Left lobe of liver (tissue), 2 donors: ENCODE results near the gene MPZL1. TPM values are rescaled to one million over a fixed set of nuclear protein-coding genes. Genes with fewer than 3 reads are reported as not detected.
"Not testable (repeated sequence)": the region's sequence is repeated elsewhere in the genome, so short reads cannot be mapped to it uniquely, and the experiment has no call there.

Experiments used
- ATAC-seq: fragments of 200-7000 bp; cut with Tn5 transposase; one replicate; pipeline ENCODE4 v1.9.1; 2020; ENCODE audit warnings: mild to moderate bottlenecking, moderate library complexity
- DNase-seq: peaks from one replicate; pipeline ENCODE4 v3.0.0-alpha.2; 2020; ENCODE audit warnings: low spot score
- total RNA-seq: library from RNA; stranded (reverse); gene quantifications from one replicate; pipeline ENCODE4 v1.2.1, GENCODE V29; 2021
- donor health status: DM: no; HTN: no; CAD: no; lungs with moderate emphysema.
- donor health status: DM: no; HTN: yes; CAD: no.

MPZL1 gene
- total RNA-seq, 1 donor from 2014 or later: 17.8 TPM

GRCh38 chr1:167803358-167804207 is 81.8 kb downstream of the MPZL1 start:
- DNase-seq (peak; percentile 88), ATAC-seq (peak; percentile 100)

GRCh38 chr1:167805041-167805556 is 83.3 kb downstream of the MPZL1 start:
- ATAC-seq: no peak

GRCh38 chr1:167806235-167806634 is 84.5 kb downstream of the MPZL1 start:
- DNase-seq, ATAC-seq: not testable (repeated sequence)

More at GRCh38 chr1:167805041-167805556, 83.3 kb downstream of the MPZL1 start:
- no peak for DNase-seq

- not testable (repeated sequence) for ATAC-seq, DNase-seq
Measured at GRCh38 chr1:167806676-167807075, 84.9 kb downstream of the MPZL1 start.

- ATAC-seq (no peak), DNase-seq (no peak)
Measured at GRCh38 chr1:167808104-167808503, 86.3 kb downstream of the MPZL1 start.

GRCh38 chr1:167808690-167809089 is 86.9 kb downstream of the MPZL1 start:
- DNase-seq (no peak), ATAC-seq (no peak)

GRCh38 chr1:167812972-167813371 is 91.2 kb downstream of the MPZL1 start:
- no peak for DNase-seq
- ATAC-seq: no peak

- DNase-seq (no peak), ATAC-seq (no peak)
Measured at GRCh38 chr1:167815650-167816049, 93.9 kb downstream of the MPZL1 start.

- DNase-seq (peak; percentile 79), ATAC-seq (peak; percentile 98)
Measured at GRCh38 chr1:167819849-167820683, 98.3 kb downstream of the MPZL1 start.

- ATAC-seq: no peak
- no peak for DNase-seq
Measured at GRCh38 chr1:167820684-167821355, 99.0 kb downstream of the MPZL1 start.

GRCh38 chr1:167821356-167821685 is 99.5 kb downstream of the MPZL1 start:
- ATAC-seq (no peak), DNase-seq (no peak)

- DNase-seq: no peak
- ATAC-seq: no peak
Measured at GRCh38 chr1:167821969-167822685, 100.3 kb downstream of the MPZL1 start.

GRCh38 chr1:167824163-167824794 is 102.5 kb downstream of the MPZL1 start:
- no peak for DNase-seq
- no peak for ATAC-seq

GRCh38 chr1:167825419-167826079 is 103.8 kb downstream of the MPZL1 start:
- no peak for DNase-seq
- ATAC-seq: no peak

- DNase-seq: no peak
- no peak for ATAC-seq
Measured at GRCh38 chr1:167826127-167826526, 104.3 kb downstream of the MPZL1 start.

- DNase-seq (no peak), ATAC-seq (no peak)
Measured at GRCh38 chr1:167829868-167830267, 108.1 kb downstream of the MPZL1 start.

- not testable (repeated sequence) for ATAC-seq, DNase-seq
Measured at GRCh38 chr1:167830668-167831067, 108.9 kb downstream of the MPZL1 start.

- ATAC-seq: no peak
- no peak for DNase-seq
Measured at GRCh38 chr1:167832693-167833092, 110.9 kb downstream of the MPZL1 start.

- no peak for ATAC-seq
- no peak for DNase-seq
Measured at GRCh38 chr1:167833904-167834303, 112.1 kb downstream of the MPZL1 start.
